K562 (cell line): ENCODE measurements around the gene PFKL. TPM values are rescaled to one million over a fixed set of nuclear protein-coding genes. Genes with fewer than 3 reads are reported as not detected.

Experiments used
- DIDO1 ChIP-seq: fragments of 450-650 bp; IDR thresholded peaks from 2 replicates; pipeline ENCODE4 v1.6.1; 2016; ENCODE audit warnings: low read depth, missing biosample characterization, missing genetic modification characterization
- E2F3 ChIP-seq: fragments of 250-450 bp; sonication (Bioruptor Pico); IDR thresholded peaks from 2 replicates; pipeline ENCODE4 v1.4.0; 2020; ENCODE audit warnings: mild to moderate bottlenecking
- HDGF ChIP-seq: fragments of 450-650 bp; IDR thresholded peaks from 2 replicates; pipeline ENCODE4 v1.6.1; 2016
- HOXB6 ChIP-seq: fragments of 250-450 bp; sonication (Bioruptor Pico); IDR thresholded peaks from 2 replicates; pipeline ENCODE4 v1.5.1; 2022; ENCODE audit warnings: mild to moderate bottlenecking, borderline replicate concordance
- MYNN ChIP-seq, 2 experiments: sonication (generic); formaldehyde crosslinking in 1 of 2; IDR thresholded peaks; 2 replicates each; pipeline versions ENCODE4 v1.5.0 to v1.6.1; 2016 to 2020; ENCODE audit warnings: antibody characterized with exemption in 1 of 2, missing genetic modification reagents in 1 of 2
- NCOA1 ChIP-seq: fragments of 450-650 bp; IDR thresholded peaks from 2 replicates; pipeline ENCODE4 v1.6.1; 2016; ENCODE audit warnings: low read depth
- PCBP2 ChIP-seq: fragments of 200-400 bp; formaldehyde crosslinking; IDR thresholded peaks from 2 replicates; pipeline ENCODE4 v1.6.1; 2018; ENCODE audit warnings: low read length, low read depth, mild to moderate bottlenecking, moderate library complexity; ENCODE audit not compliant: poor library complexity, severe bottlenecking
- PHB2 ChIP-seq: fragments of 450-650 bp; IDR thresholded peaks from 2 replicates; pipeline ENCODE4 v1.6.1; 2017; ENCODE audit warnings: low read depth
- POLR2B ChIP-seq: fragments of 450-650 bp; IDR thresholded peaks from 2 replicates; pipeline ENCODE4 v1.6.1; 2018; ENCODE audit warnings: low read depth; ENCODE audit not compliant: partially characterized antibody
- POLR2H ChIP-seq: IDR thresholded peaks from 2 replicates; pipeline ENCODE4 v1.6.1; 2016; ENCODE audit warnings: missing genetic modification characterization, low read depth, mild to moderate bottlenecking, control low read depth, missing compliant biosample characterization, moderate library complexity
- PTBP1 ChIP-seq: fragments of 200-400 bp; formaldehyde crosslinking; IDR thresholded peaks from 2 replicates; pipeline ENCODE4 v1.6.1; 2017; ENCODE audit warnings: low read depth, low read length
- RBBP5 ChIP-seq: fragments of 200-600 bp; sonication (generic); IDR thresholded peaks from 2 replicates; pipeline ENCODE4 v1.6.1; 2012; ENCODE audit warnings: borderline replicate concordance, mild to moderate bottlenecking, low read length, control low read depth, inconsistent platforms; ENCODE audit not compliant: insufficient read depth, poor library complexity, severe bottlenecking
- SRF ChIP-seq, 2 experiments: fragments of 250-450, 450-650 bp in 1 of 2; sonication (Bioruptor Pico) in 1 of 2; sonication (generic) in 1 of 2; formaldehyde crosslinking; IDR thresholded peaks; 2 replicates each; pipeline versions ENCODE4 v1.5.0 to v1.5.1; 2020 to 2022; ENCODE audit warnings: mild to moderate bottlenecking in 1 of 2, missing genetic modification reagents in 1 of 2
- TAF1 ChIP-seq: IDR thresholded peaks from 2 replicates; pipeline ENCODE4 v1.6.1; 2011; ENCODE audit warnings: mild to moderate bottlenecking, low read length, moderate library complexity; ENCODE audit not compliant: insufficient read depth, control insufficient read depth, severe bottlenecking; ENCODE audit errors: extremely low read depth
- TFAM ChIP-seq: fragments of 250-450 bp; sonication (Bioruptor Pico); conservative IDR thresholded peaks from 2 replicates; pipeline ENCODE4 v1.5.0; 2021; ENCODE audit warnings: mild to moderate bottlenecking, moderate library complexity
- TRIM28 ChIP-seq: fragments of 450-650 bp; IDR thresholded peaks from 2 replicates; pipeline ENCODE4 v1.6.1; 2017
- USF1 ChIP-seq: sonication (generic); formaldehyde crosslinking; IDR thresholded peaks from 2 replicates; pipeline ENCODE4 v1.9.0; 2022; ENCODE audit warnings: mild to moderate bottlenecking, missing genetic modification reagents
- ZNF134 ChIP-seq: fragments of 250-450 bp; sonication (Bioruptor Pico); conservative IDR thresholded peaks from 2 replicates; pipeline ENCODE4 v1.4.0; 2020
- ZNF146 ChIP-seq: IDR thresholded peaks from one replicate; pipeline ENCODE4 v1.6.1; 2018; ENCODE audit warnings: missing compliant biosample characterization; ENCODE audit not compliant: unreplicated experiment
- ZNF23 ChIP-seq: fragments of 250-450 bp; sonication (Bioruptor Pico); IDR thresholded peaks from 2 replicates; pipeline ENCODE4 v1.4.0; 2020; ENCODE audit warnings: mild to moderate bottlenecking
- ZNF764 ChIP-seq: fragments of 250-450 bp; sonication (Bioruptor Pico); IDR thresholded peaks from 2 replicates; pipeline ENCODE4 v1.4.0; 2020; ENCODE audit warnings: low read depth, mild to moderate bottlenecking, moderate library complexity
- ZSCAN32 ChIP-seq: fragments of 450-650 bp; formaldehyde crosslinking; IDR thresholded peaks from 2 replicates; pipeline ENCODE4 v1.4.0; 2020; ENCODE audit warnings: mild to moderate bottlenecking, moderate library complexity
- polyA plus RNA-seq, 8 experiments: library from polyadenylated mRNA; depleted of rRNA in 4 of 8; stranded (reverse) in 5 of 8; unstranded in 3 of 8; fragments of >200 nt; fragmentation: Nextera tagmentation in 2 of 8; fragmentation: Illumina TruSeq in 1 of 8; extraction: Ambion mirVana in 2 of 8; extraction: Trizol in 1 of 8; gene quantifications; 2 replicates each; pipeline versions ENCODE4 v1.2.1 to v1.2.3, GENCODE V29; 2011 to 2014; ENCODE audit warnings: inconsistent platforms in 1 of 8, missing spikeins in 1 of 8
- total RNA-seq, 7 experiments: library from RNA; depleted of rRNA in 6 of 7; stranded (reverse); fragments of >200 nt in 6 of 7; fragmentation: Illumina TruSeq in 2 of 7; extraction: Trizol in 2 of 7; gene quantifications; 2 replicates each; pipeline versions ENCODE4 v1.2.1 to v1.2.3, GENCODE V29; 2011 to 2021; ENCODE audit warnings: low replicate concordance in 1 of 7
- TF ChIP-seq, protein P1 (sequence below): fragments of 450-650 bp; formaldehyde crosslinking; IDR thresholded peaks from 2 replicates; pipeline ENCODE4 v1.4.0; 2020; ENCODE audit warnings: mild to moderate bottlenecking, moderate library complexity
- TF ChIP-seq, protein P2 (sequence below): fragments of 250-450 bp; sonication (Bioruptor Pico); IDR thresholded peaks from 2 replicates; pipeline ENCODE4 v1.5.0; 2021; ENCODE audit warnings: mild to moderate bottlenecking, borderline replicate concordance

The PFKL gene
- total and polyA plus RNA-seq, 9 of the 15 experiments (the other 6 are each of a cell fraction or from before 2014, with no cell fraction given): 1.1 to 124 (median 45.6) TPM

DNA sequence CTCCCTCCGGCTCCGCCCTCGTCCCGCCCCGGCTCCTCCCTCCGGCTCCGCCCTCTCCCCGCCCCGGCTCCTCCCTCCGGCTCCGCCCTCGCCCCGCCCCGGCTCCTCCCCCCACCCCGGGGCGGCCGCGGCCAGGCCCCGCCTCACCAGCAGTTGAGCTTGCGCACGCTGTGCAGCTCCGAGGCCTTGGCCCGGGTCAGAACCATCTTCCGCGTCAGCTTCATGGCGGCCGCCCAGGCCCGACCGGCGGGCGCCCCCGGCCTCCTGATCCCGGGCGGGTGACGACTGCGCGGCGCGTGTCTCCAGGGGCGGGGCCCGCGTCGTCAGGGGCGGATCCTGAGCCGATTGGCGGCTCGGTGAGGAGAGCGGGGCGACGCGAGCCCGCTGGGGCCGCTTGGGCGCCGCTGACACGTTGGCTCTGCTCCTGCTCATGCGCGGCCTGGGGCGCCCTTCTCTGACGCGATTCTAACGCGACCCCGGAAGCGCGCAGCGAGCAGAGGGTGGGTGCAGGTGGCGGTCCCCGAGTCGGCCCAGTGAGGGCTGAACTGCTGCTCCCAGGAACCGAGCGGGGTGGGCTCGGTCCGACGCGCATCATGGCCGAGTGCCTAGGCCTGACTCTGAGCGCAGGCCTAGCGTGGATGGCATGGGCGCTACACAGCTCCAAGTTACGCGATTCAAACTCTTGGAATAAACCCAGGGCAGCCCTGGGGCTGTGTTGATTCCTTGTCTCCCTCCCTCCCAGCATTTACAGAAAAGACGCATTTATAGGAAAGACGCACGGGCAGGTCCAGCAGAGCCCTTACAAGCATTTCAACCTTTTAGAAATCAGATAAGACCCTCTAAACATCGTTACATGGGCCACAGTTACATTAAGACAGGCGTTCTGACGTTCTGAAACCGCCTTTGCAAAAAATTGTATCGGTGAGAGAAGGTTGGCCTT is 39.4 kb downstream of the PFKL start, which contains the start of gene CFAP410 (continued):
- no peak for TF ChIP-seq ZNF23
- TF ChIP-seq HOXB6 (CRISPR knock-in tag): no peak
- TF ChIP-seq DIDO1 (tag): peak; percentile 95
- TF ChIP-seq TRIM28: no peak
- TF ChIP-seq MYNN (IDR thresholded peaks at IDR 0.05): no peak
- no peak for TF ChIP-seq MYNN (CRISPR knock-in tag; IDR thresholded peaks at IDR 0.05)
- TF ChIP-seq POLR2B: peak; percentile 92
- no peak for TF ChIP-seq PCBP2
- no peak for TF ChIP-seq ZNF146 (CRISPR knock-in tag)
- no peak for TF ChIP-seq PHB2
- TF ChIP-seq ZNF134 (CRISPR knock-in tag): 0 out of 2 replicates have a peak, but pooled peaks have one; percentile 49
- peak; percentile 64; the same call in 1 of the 2 replicates for TF ChIP-seq E2F3 (CRISPR knock-in tag)
- TF ChIP-seq RBBP5: peak; percentile 94
- TF ChIP-seq ZSCAN32 (CRISPR knock-in tag): no peak
- TF ChIP-seq TFAM (CRISPR knock-in tag): no peak
- TF ChIP-seq, protein P1, sequence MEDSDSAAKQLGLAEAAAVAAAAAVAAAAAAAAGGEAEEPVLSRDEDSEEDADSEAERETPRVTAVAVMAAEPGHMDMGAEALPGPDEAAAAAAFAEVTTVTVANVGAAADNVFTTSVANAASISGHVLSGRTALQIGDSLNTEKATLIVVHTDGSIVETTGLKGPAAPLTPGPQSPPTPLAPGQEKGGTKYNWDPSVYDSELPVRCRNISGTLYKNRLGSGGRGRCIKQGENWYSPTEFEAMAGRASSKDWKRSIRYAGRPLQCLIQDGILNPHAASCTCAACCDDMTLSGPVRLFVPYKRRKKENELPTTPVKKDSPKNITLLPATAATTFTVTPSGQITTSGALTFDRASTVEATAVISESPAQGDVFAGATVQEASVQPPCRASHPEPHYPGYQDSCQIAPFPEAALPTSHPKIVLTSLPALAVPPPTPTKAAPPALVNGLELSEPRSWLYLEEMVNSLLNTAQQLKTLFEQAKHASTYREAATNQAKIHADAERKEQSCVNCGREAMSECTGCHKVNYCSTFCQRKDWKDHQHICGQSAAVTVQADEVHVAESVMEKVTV (CRISPR knock-in tag): no peak
- peak; percentile 82 for TF ChIP-seq TAF1
- TF ChIP-seq, protein P2, sequence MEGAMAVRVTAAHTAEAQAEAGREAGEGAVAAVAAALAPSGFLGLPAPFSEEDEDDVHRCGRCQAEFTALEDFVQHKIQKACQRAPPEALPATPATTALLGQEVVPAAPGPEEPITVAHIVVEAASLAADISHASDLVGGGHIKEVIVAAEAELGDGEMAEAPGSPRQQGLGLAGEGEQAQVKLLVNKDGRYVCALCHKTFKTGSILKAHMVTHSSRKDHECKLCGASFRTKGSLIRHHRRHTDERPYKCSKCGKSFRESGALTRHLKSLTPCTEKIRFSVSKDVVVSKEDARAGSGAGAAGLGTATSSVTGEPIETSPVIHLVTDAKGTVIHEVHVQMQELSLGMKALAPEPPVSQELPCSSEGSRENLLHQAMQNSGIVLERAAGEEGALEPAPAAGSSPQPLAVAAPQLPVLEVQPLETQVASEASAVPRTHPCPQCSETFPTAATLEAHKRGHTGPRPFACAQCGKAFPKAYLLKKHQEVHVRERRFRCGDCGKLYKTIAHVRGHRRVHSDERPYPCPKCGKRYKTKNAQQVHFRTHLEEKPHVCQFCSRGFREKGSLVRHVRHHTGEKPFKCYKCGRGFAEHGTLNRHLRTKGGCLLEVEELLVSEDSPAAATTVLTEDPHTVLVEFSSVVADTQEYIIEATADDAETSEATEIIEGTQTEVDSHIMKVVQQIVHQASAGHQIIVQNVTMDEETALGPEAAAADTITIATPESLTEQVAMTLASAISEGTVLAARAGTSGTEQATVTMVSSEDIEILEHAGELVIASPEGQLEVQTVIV (CRISPR knock-in tag): no peak
- TF ChIP-seq SRF (CRISPR knock-in tag; IDR thresholded peaks at IDR 0.05): no peak; a peak in 1 of 4 replicates
- peak; percentile 26 for TF ChIP-seq USF1 (CRISPR knock-in tag)
- peak; percentile 87 for TF ChIP-seq POLR2H (tag)
- no peak for TF ChIP-seq PTBP1
- no peak for TF ChIP-seq NCOA1
- no peak; the same call in 1 of the 2 replicates for TF ChIP-seq ZNF764 (CRISPR knock-in tag)
- no peak for TF ChIP-seq HDGF
